Measurements from ENCODE around the gene GPLD1.
"Not testable (repeated sequence)": the region's sequence is repeated elsewhere in the genome, so short reads cannot be mapped to it uniquely, and the experiment has no call there.

The GPLD1 gene

GRCh38 chr6:24453921-24454320 lies 35.5 kb downstream of the GPLD1 start:
- no peak for DNase-seq

GRCh38 chr6:24451581-24452388 lies 37.6 kb downstream of the GPLD1 start:
- DNase-seq: peak; percentile 59

- no peak for DNase-seq
Observed at GRCh38 chr6:24448828-24449525, 40.4 kb downstream of the GPLD1 start.

DNA sequence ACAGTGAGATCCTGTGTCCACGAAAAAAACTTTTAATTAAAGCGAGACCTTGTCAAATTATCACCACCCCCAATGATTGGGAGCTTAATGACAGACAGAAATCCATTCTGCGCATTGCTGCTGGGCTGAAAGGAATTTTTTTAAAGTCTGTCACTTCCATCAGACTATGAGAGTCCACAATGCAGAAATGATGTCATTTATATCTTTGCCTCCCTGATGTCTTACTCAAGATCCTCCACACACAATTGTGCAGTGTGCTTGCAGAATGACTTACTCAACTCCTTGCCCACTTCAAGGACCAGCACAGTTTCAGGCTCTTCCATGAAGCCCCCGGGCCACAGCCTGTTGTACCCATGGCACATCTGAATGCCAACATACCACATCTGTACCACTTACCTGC lies 41.0 kb downstream of the GPLD1 start:
- DNase-seq: no peak

DNA sequence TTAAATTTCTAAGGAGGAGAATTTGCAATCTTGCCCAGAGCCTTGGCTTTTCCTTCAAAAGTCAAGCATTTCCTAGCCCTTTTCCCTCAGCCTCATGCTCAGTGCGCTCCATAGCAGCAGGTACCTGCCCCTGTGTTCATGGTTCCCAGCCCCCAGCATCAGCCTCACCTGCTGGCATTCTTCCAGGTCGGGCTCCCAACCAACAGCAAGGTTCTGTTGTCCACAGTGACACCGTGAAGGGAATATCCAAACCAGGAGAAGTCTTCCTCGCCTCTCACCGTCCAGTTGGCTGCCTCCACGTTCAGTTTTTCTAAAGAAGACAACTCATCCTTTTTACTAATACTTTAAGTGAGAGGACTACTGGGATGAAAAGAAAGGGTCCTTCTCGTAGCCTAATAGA lies 42.7 kb downstream of the GPLD1 start:
- no peak for DNase-seq

GRCh38 chr6:24445704-24446103 lies 43.7 kb downstream of the GPLD1 start:
- no peak for DNase-seq

DNA sequence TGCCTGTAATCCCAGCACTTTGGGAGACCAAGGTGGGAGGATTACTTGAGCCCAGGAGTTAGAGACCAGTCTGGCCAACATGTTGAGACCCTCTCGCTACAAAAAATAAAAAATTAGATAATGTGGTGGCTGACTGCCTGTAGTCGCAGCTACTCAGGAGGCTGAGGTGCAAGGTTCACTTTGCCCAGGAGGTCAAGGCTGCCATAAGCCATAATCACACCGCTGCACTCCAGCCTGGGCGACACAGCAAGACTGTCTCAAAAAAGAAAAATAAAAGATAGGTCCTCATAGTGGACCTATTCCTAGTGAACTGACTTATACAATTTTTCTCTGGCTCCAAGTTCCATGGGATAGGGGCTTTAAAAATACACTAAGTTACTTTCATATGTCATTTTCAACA lies 44.8 kb downstream of the GPLD1 start:
- DNase-seq: no peak

DNA sequence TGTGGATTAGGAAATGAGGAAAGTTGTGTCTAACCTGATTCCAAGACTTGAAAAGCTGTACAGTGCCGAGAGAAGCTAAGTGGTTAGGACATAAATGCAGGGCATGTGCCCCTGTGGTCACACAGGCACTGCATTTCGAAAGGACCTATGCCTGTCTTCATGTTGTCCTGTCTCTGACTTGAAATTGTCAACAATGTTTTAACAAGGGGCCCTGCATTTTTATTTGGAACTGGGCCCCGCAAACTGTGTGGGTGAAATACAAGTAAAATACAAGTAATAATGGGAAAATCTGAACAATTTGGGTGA lies 47.8 kb downstream of the GPLD1 start:
- peak; percentile 16 for DNase-seq

GRCh38 chr6:24440897-24441598 lies 48.3 kb downstream of the GPLD1 start:
- peak; percentile 30 for DNase-seq

DNA sequence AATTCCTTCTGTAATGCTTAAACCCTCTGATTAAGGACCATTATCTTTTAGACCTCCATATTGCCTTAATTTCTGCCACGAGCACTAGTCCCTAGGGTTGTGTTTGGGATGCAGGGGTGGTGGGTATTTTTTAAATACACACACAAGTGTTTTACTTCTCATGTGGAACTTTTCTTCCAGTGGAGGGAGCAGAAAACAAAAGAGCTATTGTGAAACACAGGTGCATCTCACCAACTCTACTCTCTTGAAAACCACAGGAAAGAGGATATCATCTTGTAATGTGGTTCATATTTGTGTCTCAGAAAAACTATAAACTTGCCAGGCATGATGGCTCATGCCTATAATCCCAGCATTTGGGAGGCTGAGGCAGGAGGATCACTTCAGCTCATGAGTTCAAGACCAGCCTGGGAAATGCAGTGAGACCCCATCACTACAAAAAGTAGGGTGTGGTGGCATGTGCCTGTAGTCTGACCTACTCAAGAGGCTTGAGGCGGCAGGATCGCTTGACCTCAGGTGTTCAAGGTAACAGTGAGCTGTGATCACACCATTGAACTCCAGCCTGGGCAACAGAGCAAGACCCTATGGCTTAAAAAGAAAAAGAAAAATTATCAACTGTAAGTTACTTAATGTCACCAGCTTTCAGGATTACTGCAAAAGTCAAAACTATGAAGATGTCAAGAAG lies 49.4 kb downstream of the GPLD1 start:
- no peak for DNase-seq

- no peak for DNase-seq
Observed at GRCh38 chr6:24436979-24437378, 52.4 kb downstream of the GPLD1 start.

- no peak for DNase-seq
Observed at GRCh38 chr6:24432611-24433010, 56.8 kb downstream of the GPLD1 start.

DNA sequence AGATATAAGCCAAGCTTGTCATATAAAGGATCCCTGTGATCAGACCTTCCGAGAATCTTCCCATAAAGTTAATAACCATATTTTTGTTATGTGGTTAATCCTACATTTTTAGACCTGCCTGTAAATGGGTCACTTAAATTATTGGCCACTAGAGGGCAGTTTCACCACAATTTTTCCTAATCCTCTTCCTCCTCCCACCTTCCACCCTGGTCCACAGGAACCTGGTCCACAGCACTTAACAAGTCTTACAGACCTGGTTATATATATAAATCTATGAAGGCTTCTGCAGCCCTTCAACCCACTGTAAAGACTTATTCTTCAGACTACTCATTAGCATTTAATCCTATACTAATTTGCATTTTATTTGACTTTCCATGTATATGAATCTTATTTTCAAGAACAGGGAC lies 58.3 kb downstream of the GPLD1 start:
- DNase-seq: peak; percentile 75

DNA sequence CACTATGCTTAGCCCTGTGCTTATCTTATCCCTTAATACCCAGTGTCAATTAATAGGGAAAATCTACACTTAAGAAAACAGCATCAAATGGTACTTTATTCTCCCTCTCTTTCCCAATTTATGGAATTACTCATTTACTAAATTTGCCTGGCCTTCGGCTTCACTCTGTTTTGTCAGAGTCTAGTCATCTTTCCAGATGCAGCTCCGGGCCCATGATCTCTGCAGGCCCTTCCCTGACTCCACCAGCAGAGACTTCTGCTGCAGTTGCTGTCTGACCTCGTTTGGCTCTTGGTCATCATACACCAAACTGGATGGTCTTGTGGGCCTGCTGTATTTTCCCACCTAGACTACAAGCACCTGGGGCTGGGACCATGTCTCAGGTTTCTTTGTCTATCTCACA lies 59.3 kb downstream of the GPLD1 start:
- DNase-seq: no peak

DNA sequence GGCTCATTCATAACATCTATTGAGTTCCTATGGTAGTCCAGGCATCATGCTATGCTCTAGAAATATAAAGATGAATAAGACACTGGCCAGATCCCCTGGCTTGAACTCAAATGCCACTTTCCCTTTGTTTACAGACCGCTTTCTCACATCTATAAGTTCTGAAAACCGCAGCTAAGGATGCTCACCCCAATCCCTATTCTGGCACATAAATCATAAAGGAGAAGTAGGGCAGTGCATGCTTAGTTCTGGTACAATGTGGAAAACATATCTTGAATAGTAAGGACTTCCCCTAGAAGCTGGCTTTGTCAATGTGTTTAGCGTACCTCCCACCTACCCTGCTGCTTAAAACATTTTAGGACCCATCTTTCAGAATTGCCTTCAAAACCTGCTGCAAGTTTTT lies 60.2 kb downstream of the GPLD1 start:
- no peak for DNase-seq

DNA sequence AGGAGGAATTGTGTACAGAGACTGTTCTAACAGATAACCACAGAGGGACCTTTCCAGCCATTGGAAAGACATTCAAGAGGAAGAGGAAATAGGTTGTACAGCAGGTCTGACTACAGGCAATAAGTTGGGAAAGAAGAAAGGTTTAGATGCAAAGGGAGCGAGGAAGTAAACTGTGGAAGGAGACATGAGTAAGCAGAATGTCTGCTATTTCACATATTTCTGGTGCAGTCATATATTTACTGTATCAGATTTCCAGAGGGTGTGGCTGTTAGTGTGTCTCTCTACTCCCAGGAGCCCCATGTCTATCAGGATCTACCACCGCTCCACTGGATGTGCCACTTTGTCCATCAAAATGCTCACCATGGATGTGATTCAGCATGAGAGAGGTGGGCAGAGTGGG lies 60.8 kb downstream of the GPLD1 start:
- DNase-seq: no peak

- DNase-seq: no peak
Observed at GRCh38 chr6:24426729-24427446, 62.5 kb downstream of the GPLD1 start.

- DNase-seq: no peak
Observed at GRCh38 chr6:24425091-24425490, 64.3 kb downstream of the GPLD1 start.

- no peak for DNase-seq
Observed at GRCh38 chr6:24419526-24419925, 69.9 kb downstream of the GPLD1 start.

- no peak for DNase-seq
Observed at GRCh38 chr6:24415753-24416152, 73.6 kb downstream of the GPLD1 start.

- DNase-seq: not testable (repeated sequence)
Observed at GRCh38 chr6:24414531-24414930, 74.8 kb downstream of the GPLD1 start.

DNA sequence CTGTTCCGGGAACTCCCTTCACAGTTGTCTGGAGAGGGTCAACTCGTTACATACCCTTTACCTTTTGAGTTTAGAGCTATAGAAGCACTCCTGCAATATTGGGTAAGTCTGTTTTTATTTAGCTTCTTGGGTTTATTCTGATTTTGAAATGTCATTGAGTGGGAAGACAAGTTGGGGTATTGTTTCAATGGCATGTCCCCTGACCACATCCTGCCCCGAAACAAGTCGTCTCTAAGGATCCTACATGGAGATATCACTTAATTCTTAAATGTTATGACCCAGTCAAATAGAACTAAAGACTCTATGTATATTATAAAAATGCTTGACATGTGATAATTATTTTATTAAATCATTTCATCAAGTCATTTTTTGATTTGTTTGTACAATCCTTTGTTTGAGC lies 77.1 kb downstream of the GPLD1 start:
- no peak for DNase-seq

- no peak for DNase-seq
Observed at GRCh38 chr6:24410622-24411021, 78.8 kb downstream of the GPLD1 start.

Measured in hematopoietic multipotent progenitor cell treated with erythropoietin and hydrocortisone succinate and interleukin-3 and kit ligand, for 4 days (in vitro differentiated cells).